Fibroblast of lung (primary cell): ENCODE measurements around the gene PARP12. TPM values are rescaled to one million over a fixed set of nuclear protein-coding genes. Genes with fewer than 3 reads are reported as not detected.

Experiments used
- DNase-seq, 2 donors: peaks; one replicate each; pipeline versions ENCODE4 v3.0.0 to v3.0.0-alpha.2; 2010; ENCODE audit warnings: low read depth in 2 of 2
- H2AFZ ChIP-seq: 2 replicates; pipeline ENCODE4 v1.5.1; 2012; ENCODE audit warnings: low read length, control low read depth, inconsistent platforms
- H3K27ac ChIP-seq: 2 replicates; pipeline ENCODE4 v1.5.1; 2011; ENCODE audit warnings: low read length, control low read depth; ENCODE audit not compliant: insufficient read depth
- H3K27me3 ChIP-seq: 2 replicates; pipeline ENCODE4 v1.5.1; 2011; ENCODE audit warnings: mild to moderate bottlenecking, low read length; ENCODE audit not compliant: control insufficient read depth, insufficient read depth
- H3K36me3 ChIP-seq: 2 replicates; pipeline ENCODE4 v1.5.1; 2011; ENCODE audit warnings: low read length; ENCODE audit not compliant: control insufficient read depth, insufficient read depth
- H3K4me1 ChIP-seq: 2 replicates; pipeline ENCODE4 v1.5.1; 2011; ENCODE audit warnings: low read length; ENCODE audit not compliant: control insufficient read depth, insufficient read depth; ENCODE audit errors: extremely low read depth
- H3K4me2 ChIP-seq: 2 replicates; pipeline ENCODE4 v1.5.1; 2011; ENCODE audit warnings: low read length, control low read depth; ENCODE audit not compliant: insufficient read depth; ENCODE audit errors: extremely low read depth
- H3K4me3 ChIP-seq, 4 experiments: fragments of 200-600 bp in 1 of 4; sonication (generic) in 1 of 4; replicated peaks in 1 of 4; 2 replicates each; pipeline ENCODE4 v1.5.1; 2011 to 2016; ENCODE audit warnings: low read length in 4 of 4, low read depth in 3 of 4, mild to moderate bottlenecking in 3 of 4, control low read depth in 2 of 4, inconsistent platforms in 1 of 4, mixed read lengths in 1 of 4; ENCODE audit not compliant: insufficient read depth in 1 of 4; ENCODE audit errors: control extremely low read depth in 1 of 4
- H3K79me2 ChIP-seq: 2 replicates; pipeline ENCODE4 v1.5.1; 2012; ENCODE audit warnings: mild to moderate bottlenecking, low read length, inconsistent platforms; ENCODE audit not compliant: control insufficient read depth, insufficient read depth
- H3K9ac ChIP-seq: 2 replicates; pipeline ENCODE4 v1.5.1; 2011; ENCODE audit warnings: mild to moderate bottlenecking, low read length, control low read depth; ENCODE audit not compliant: insufficient read depth
- H3K9me3 ChIP-seq: 2 replicates; pipeline ENCODE4 v1.5.1; 2012; ENCODE audit warnings: low read depth, low read length; ENCODE audit not compliant: control insufficient read depth, insufficient read depth
- H4K20me1 ChIP-seq: 2 replicates; pipeline ENCODE4 v1.5.1; 2011; ENCODE audit warnings: low read length; ENCODE audit not compliant: control insufficient read depth, insufficient read depth; ENCODE audit errors: extremely low read depth
- CTCF ChIP-seq, 2 donors: IDR thresholded peaks in 1 of 2; conservative IDR thresholded peaks in 1 of 2; 1 replicate in 1 of 2; 2 replicates in 1 of 2; pipeline ENCODE4 v1.5.1; 2011 to 2012; ENCODE audit warnings: low read length in 2 of 2, control low read depth in 1 of 2, inconsistent platforms in 1 of 2, low read depth in 1 of 2, mild to moderate bottlenecking in 1 of 2
- EZH2 ChIP-seq: IDR thresholded peaks from 2 replicates; pipeline ENCODE4 v1.5.1; 2012; ENCODE audit warnings: low read length, control low read depth, mild to moderate bottlenecking; ENCODE audit errors: missing control alignments
- polyA plus RNA-seq, 2 donors: library from polyadenylated mRNA; depleted of rRNA in 1 of 2; stranded (reverse) in 1 of 2; unstranded in 1 of 2; fragments of >200 nt; gene quantifications; 2 replicates each; pipeline ENCODE4 v1.2.1, GENCODE V29; 2011 to 2012; ENCODE audit warnings: missing spikeins in 1 of 2
- total RNA-seq: library from RNA; depleted of rRNA; stranded (reverse); fragments of >200 nt; gene quantifications from 2 replicates; pipeline ENCODE4 v1.2.1, GENCODE V29; 2014

PARP12 gene
- total and polyA plus RNA-seq, 2 donors (not counting 1 experiment from before 2014, with no cell fraction given) = 16.9 to 24.9 TPM

DNA sequence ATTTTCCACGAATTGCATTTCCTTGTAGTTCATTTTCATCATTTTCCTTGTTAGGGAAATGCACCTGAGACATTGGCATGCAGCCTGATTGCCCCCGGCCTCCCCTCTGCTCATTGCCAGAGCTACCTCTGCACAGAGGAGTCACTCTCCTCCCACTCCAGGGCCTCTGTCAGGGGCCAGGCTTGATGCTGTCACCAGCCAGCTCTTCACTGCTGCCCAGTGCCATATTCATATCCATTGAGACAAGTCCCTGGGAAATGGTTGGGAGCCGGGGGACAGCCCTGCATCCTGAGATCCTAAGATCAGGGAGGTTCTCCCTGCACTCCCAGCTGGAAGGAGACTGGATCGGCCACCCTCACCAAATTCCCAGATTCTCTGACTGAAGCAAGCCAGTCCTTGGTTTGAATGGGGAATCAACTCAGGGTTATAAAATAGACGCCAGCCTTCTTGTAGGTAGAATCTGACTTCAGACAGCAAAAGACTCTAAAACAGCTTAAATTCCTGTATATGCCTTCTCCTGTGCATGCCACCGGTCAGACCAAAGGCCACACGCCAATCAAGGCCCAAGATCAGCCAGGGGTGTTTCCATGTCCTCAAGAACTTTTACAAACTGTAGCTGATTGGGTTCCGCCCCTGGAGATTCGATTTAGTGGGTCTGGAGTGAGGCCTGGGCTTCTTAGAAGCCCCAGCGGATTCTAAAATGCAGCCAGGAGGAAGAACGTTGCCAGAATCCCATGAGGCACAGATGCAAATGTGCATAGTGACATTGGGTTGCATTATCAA is 86.5 kb downstream of the PARP12 start:
- H4K20me1 ChIP-seq = no peaks in the 10 kb centered on the region
- TF ChIP-seq CTCF (conservative IDR thresholded peaks at IDR 0.05 in 1 of 2, IDR thresholded peaks at IDR 0.05 in 1 of 2; ENCODE audit: low read depth in 1 of 2, low read length in 2 of 2) (no peak), EZH2 (no peak)
- H3K9me3 ChIP-seq = no peaks in the 10 kb centered on the region
- H3K27me3 ChIP-seq = peaks cover 10% of the 10 kb centered on the region
- no peak overlapping the region for H2AFZ ChIP-seq
- H3K9ac ChIP-seq = no peak overlapping the region
- peaks cover 6% of the 10 kb centered on the region for H3K4me1 ChIP-seq
- H3K4me2 ChIP-seq = no peak overlapping the region
- H3K27ac ChIP-seq = no peak overlapping the region
- H3K4me3 ChIP-seq = no peak overlapping the region
- H3K79me2 ChIP-seq = no peaks in the 10 kb centered on the region
- no peaks in the 10 kb centered on the region for H3K36me3 ChIP-seq
- DNase-seq = no peak

DNA sequence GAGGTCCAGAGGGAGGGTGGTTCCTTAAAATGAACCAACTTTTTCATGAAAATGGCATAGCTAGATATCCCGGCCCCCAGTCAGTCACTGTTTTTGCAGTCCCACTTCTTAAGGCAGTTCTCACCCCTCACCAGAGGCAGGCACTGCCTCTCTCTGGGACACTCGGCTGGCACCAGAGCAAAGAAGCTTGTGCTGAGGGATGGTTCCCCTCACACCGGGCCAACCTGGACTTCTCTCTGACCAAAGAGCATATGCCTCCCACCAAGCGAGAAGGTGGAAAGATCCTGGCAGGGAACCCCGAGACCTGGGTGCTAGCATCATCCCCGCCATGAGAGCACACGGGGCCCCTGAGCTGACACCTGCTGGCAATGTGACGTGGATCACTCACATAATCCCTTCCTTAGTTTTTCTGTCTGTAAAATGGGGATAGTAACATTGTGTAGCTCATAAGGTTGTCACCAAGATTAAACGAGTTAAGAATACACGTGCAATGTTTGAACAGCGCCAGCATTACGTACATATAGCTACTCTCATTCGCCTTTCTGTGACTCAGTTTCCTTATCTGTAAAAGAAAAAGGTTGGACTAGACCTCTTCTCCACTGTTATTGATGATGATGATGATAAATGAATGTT is 88.5 kb downstream of the PARP12 start:
- Histone ChIP-seq H3K4me1 (no peaks in the 10 kb centered on the region), H3K9me3 (no peaks in the 10 kb centered on the region), H4K20me1 (no peaks in the 10 kb centered on the region), H3K27ac (no peak overlapping the region), H3K27me3 (peaks cover 13% of the 10 kb centered on the region), H3K79me2 (no peaks in the 10 kb centered on the region), H3K4me3 (no peak overlapping the region), H2AFZ (no peak overlapping the region), H3K4me2 (no peak overlapping the region), H3K9ac (no peak overlapping the region), H3K36me3 (no peaks in the 10 kb centered on the region)
- TF ChIP-seq EZH2 = no peak
- no peak for DNase-seq

Other genes with a start within 250 kb of the PARP12 start
- 1.3 and 2.1 TPM in 2 replicates for gene TBXAS1, start 233.7 kb downstream of the PARP12 start, total RNA-seq
- 1.5 and 3.3 TPM in 2 replicates for gene TBXAS1, start 233.7 kb downstream of the PARP12 start, polyA plus RNA-seq
- 4.8 and 6.7 TPM in 2 replicates for gene KDM7A, start 114.0 kb upstream of the PARP12 start, total RNA-seq
- gene KDM7A, start 114.0 kb upstream of the PARP12 start, polyA plus RNA-seq = 0.96 and 1.9 TPM in 2 replicates